NCI-H510A treated with DMSO at 0.1 percent for 48 hours (cell line): ENCODE results near the gene IFNGR2.
"Not testable (repeated sequence)": the region's sequence is repeated elsewhere in the genome, so short reads cannot be mapped to it uniquely, and the experiment has no call there.

ENCODE experiments used
- DNase-seq: peaks from one replicate; lab custom pipeline; 2025; lab: John Stamatoyannopoulos, UW

Gene IFNGR2

DNA sequence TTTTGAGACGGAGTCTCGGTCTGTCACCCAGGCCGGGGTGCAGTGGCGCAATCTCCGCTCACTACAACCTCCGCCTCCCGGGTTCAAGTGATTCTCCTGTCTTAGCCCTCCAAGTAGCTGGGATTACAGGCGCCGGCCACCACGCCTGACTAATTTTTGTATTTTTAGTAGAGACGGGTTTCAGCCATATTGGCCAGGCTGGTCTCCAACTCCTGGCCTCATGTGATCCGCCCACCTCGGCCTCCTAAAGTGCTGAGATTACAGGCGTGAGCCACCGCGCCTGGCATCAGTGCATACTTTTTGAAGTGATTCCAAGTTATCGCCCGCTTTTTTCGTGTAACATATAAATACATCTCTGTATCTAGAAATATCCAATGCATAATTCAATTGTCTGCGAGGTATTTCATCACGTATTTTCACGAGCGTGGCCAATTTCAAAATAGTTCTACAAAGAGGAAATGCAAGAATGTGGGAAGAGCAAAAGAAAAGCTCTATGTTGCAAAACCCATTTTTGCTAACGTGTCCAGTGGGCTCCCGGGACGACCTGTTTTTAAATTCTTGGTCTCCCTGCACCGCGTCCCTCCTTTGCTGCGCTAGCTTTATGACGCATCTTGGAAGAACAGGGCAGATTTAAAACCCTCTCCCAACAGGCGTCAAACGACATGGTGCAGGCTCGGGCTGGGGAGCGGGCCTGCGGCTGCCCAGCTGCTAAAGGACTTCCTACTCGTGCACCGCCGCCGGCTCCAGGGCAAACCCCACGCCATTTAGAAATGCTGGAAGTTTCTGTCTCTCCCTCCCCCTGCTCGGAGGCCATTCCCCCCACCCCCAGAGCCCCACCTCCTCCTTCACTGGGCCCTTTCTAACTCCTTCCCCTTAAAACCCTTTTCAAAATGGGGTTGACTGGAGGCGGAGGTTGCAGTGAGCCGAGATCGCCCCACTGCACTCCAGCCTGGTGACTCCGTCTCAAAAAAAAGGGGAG, 923 bp upstream of the IFNGR2 start:
- DNase-seq, result peak; percentile 23

- DNase-seq, result peak; percentile 55
Observed at GRCh38 chr21:33403786-33404585, 773 bp downstream of the IFNGR2 start.

DNA sequence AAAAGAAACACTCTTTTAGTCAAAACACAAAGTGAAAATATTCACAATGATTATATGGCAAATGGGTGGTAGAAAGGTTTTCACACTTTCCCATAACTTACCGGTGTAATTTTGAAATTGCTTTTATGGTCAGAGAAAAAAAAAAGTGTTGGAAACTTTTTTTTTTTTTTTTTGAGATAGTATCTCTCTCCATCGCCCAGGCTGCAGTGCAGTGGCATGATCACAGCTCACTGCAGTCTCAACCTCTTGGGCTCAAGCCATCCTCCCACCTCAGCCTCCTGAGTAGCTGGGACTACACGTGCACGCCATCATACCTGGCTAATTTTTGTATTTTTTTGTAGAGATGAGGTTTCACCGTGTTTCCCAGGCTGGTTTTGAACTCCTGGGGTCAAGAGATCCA, 3.3 kb downstream of the IFNGR2 start:
- no peak for DNase-seq

GRCh38 chr21:33411949-33412430, 8.8 kb downstream of the IFNGR2 start:
- DNase-seq, result no peak

DNA sequence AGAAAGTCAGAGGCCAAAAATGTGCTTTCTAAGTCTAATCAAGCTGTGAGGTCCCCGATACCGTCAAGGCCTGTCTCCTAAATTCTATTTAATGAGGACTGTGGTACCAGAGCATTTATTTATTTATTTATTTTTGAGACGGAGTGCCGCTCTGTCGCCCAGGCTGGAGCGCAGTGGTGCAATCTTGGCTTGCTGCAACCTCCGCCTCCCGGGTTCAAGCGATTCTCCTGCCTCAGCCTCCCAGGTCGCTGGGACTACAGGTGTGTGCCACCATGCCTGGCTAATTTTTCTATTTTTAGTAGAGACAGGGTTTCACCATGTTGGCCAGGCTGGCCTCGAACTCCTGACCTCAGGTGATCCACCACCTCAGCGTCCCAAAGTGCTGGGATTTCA, 9.2 kb downstream of the IFNGR2 start:
- not testable (repeated sequence) for DNase-seq

- peak; percentile 22 for DNase-seq
Observed at GRCh38 chr21:33412832-33413519, 9.8 kb downstream of the IFNGR2 start.

GRCh38 chr21:33414068-33414467, 10.9 kb downstream of the IFNGR2 start:
- no peak for DNase-seq

- DNase-seq, result no peak
Observed at GRCh38 chr21:33414926-33415325, 11.7 kb downstream of the IFNGR2 start.

GRCh38 chr21:33418691-33419090, 15.5 kb downstream of the IFNGR2 start:
- DNase-seq, result no peak

DNA sequence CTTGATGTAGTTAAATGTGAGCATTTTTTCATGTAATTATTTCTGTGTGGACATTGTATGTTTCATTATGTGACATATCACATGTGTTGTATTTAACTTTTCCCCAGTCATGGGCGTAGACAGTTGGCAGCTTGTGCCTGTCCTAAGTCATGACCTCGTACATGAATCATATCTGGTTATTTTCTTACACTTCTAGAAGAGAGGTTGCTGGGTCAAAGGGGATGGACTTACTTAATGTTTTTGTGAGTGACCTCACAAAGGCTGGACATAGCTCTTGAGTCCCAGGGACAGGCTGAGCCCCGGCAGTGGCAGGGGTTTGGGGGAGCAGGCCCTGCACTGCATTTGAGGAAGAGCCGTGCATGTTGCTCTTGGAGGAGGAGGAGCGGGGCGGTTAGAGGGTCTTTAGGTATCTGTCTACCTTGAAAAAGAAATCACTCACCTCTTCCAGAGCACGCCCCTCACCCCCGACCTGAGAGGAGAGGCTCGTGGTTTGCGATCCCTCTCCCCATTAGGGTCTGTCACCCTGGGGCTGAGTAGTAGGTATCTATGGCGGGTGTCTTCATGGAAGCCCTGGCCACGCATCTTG, 16.4 kb downstream of the IFNGR2 start:
- no peak for DNase-seq

GRCh38 chr21:33421713-33422393, 18.6 kb downstream of the IFNGR2 start:
- DNase-seq, result no peak

GRCh38 chr21:33424214-33424613, 21.0 kb downstream of the IFNGR2 start:
- no peak for DNase-seq

- DNase-seq, result no peak
Observed at GRCh38 chr21:33425825-33426224, 22.6 kb downstream of the IFNGR2 start.

GRCh38 chr21:33427051-33427450, 23.8 kb downstream of the IFNGR2 start:
- DNase-seq, result peak; percentile 96

DNA sequence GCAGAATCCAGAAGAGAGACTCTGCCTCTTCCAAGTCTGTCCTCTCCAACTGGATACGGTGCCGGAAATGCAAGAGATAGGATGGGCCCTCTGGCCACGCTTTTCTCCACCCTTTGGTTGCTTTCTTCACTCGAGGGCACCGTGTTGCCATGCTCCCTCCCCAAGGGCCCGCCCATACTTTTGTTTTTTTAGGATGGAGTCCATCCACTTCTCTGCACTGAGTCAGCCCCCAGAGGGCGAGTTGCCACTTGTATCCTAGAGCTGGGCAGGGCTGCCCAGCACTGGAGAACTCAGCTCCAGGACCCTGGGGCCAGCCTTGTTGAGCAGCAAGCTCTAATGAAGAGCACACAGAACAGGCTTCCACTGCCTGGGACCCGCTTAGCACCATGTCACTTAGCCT, 25.5 kb downstream of the IFNGR2 start:
- no peak for DNase-seq

DNA sequence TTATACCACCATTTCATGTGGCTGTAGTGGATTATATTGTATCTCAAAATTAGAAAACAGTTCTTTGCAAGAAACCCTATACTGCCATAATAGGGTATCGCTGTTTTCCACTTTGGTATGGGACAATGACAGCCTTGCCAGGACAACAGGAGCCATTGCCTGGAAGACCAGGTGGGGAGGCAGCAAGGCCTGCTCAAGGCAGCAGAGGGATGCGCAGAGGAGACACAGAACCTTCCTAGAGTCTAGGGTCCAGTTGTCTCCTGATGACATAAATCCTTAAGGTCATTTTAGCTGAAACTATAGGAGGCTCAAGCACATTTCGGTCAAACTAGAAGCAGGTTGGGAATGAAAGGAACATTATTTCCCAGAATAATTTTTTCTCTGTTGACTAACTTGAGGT, 27.6 kb downstream of the IFNGR2 start:
- no peak for DNase-seq

GRCh38 chr21:33432496-33432895, 29.3 kb downstream of the IFNGR2 start:
- DNase-seq, result no peak

DNA sequence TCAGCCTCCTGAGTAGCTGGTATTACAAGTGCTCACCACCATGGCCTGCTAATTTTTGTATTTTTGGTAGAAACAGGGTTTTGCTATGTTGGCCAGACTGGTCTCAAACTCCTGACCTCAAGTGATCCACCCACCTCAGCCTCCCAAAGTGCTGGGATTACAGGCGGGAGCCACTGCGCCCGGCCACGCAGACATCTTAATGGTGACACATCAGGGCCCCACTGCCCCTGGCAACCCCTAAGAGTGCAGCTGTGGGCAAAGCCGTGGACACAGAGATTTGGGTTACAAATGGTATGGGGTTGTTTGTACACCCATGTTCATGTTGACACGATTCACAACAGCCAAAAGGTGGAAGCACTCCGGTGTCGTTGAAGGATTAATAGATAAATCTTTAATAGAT, 29.8 kb downstream of the IFNGR2 start:
- no peak for DNase-seq

GRCh38 chr21:33433425-33434114, 30.4 kb downstream of the IFNGR2 start:
- no peak for DNase-seq

GRCh38 chr21:33434770-33435360, 31.7 kb downstream of the IFNGR2 start:
- no peak for DNase-seq
